ENCODE measurements around the gene PDE4D. TPM values are rescaled to one million over a fixed set of nuclear protein-coding genes. Genes with fewer than 3 reads are reported as not detected.

Gene PDE4D
- polyA plus RNA-seq, 10 donors = 28.0 to 57.2 (median 38.6) TPM

DNA sequence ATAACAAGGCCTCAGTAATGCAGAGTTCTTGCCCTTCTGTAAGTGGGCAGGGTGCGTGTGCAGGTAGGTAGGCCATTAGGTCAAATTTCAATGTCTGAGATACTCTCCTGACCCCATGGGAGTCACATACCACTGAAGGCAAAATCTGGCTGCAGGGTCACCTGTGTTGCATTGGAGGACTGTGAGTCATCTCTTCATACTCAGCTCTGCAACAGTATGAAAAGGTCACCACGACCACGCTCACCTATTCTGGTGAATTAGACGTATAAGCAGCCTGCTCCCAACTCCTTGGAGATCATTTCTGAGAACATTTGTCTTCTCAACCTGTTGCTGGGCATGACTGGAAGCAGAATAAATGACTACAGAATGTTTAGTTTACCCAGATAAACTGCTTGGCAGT, 599.8 kb downstream of the PDE4D start:
- DNase-seq = no peak

DNA sequence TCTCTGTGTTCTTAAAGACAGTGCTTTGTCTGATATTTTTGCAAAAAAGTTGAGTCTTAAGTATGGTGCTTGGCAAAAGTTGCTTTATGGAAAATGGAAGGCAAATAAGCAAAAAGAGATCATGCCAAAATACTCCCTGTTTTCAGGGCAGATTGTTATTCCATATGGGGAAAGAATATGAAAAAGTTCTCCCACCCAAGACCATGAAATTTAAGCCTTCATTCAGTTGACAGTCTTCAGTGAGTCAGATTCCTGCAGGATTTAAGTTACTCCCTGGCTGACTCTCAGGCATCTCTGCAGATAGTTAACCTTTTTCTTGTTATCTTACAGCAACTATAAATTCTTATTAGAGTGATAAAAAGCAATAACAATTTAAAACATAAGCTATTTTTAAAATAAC, 601.6 kb downstream of the PDE4D start:
- DNase-seq = peak in 1 of 3 donors; percentile 48

DNA sequence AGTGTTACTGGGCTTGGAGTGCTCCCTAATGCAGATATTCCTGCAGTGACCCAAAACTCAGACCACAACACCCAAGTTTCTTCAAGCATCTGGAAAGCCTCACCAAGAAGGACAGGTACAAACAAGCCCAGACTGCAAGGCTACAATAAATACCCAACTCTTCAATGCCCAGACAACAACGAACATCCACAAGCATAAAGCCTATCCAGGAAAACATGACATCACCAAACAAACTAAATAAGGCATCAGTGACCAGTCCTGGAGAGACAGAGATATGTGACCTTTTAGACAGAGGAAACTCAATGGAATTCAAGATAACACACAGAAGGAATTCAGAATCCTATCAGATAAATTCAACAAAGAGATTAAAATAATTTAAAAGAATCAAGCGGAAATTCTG, 605.6 kb downstream of the PDE4D start:
- no peak for DNase-seq

DNA sequence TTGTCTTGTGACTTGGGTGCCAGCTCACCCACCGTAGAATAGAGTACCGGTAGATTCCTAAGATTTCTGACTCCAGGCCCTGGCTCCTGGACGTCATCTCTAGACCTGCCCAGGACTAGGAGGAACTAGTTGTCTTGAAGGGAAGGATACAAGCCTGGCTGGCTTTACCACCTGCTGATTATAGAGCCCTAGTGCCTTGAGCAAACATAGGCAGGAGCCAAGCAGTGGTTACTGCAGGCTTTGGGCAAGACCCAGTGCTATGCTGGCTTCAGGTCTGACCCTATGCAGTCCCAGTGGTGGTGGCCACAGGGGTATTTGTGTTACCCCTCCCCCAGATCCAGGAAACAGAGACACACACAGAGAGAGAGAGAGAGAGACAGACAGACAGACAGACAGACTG, 606.2 kb downstream of the PDE4D start:
- no peak for DNase-seq

DNA sequence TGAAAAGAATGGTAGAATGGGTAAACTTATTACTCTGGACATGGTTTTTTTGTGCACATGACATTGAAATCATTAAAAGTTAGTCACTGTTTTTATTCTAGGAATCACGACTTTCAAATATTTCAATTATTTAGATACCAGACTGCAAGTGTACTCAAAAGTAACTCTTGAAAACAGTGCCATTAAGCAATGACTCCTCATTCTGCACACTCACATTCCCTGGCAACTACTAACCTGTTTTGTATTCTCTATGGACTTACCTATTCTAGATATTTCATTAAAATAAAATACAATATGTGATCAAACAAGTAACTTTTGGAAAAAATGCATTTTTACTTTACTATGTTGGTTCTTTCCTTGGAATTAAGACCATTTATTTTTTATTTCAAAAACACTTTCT, 607.0 kb downstream of the PDE4D start:
- no peak for DNase-seq

DNA sequence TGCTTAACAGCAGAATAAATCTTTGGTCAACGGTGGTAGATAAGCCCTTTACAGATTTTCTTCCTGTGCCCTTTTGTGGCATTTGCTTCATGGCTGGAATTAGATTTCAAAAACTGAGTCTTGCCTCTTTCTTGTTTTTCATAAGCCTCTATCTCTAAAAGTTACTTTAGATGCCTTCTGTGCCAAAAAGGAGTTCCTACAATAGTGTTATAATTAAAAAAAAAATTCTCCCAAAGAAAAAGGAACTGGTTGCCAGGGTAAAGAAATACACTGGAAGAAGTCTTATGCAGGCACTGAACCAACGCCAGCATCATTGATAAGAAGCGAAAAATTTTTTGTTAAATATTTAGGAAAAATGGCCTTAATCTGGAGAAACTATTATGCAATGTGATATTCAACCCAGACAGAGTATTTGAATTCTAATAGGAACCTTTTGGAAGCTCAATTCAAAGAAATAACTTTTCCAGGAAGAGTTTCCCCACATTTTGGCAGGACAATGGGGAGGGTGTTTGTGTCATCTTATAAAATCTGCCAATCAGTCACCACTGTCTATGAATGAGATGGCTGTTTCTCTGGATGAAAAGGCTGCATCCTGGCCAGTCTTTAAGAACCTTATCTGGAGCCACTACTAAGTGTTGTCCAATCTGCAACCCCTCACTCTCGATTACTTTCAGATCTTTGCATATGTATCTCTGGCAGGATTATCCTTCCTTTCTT, 608.1 kb downstream of the PDE4D start:
- no peak for DNase-seq

DNA sequence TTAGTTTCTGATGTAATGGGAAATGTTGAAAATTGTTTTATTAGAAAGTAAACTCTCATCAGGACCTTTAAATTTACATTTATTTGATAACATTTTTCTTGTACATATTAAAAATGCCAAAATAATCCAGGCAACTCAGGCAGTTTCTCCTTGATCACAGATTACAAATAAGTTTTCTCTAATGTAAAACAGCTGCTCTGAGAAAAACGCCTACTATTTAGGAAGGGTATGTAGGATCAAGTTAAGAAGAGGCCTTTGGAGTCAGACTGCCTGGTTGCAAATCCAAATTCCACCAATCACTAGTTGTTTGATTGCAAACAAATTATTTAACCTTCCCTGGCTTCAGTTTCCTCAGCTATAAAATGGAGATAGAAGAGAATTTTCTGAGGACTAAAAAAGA, 610.8 kb downstream of the PDE4D start:
- DNase-seq = no peak

DNA sequence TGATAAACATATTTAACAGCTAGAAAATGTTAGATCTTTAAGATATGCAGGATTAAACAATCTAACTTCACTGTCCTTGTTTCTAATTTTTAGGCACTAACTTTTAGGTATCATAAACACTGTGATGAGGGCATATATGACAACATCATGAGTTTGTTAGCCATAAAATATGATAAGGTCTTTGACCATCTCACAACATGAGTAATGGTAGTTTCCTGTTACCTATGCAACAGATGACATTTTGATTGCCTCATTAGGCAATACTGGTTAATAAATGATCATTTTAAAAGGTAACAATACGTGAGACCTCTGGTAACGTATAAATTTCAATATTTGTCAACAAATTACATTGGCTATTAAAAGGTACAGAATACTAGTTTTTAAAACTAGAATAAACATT, 613.5 kb downstream of the PDE4D start:
- no peak for DNase-seq

DNA sequence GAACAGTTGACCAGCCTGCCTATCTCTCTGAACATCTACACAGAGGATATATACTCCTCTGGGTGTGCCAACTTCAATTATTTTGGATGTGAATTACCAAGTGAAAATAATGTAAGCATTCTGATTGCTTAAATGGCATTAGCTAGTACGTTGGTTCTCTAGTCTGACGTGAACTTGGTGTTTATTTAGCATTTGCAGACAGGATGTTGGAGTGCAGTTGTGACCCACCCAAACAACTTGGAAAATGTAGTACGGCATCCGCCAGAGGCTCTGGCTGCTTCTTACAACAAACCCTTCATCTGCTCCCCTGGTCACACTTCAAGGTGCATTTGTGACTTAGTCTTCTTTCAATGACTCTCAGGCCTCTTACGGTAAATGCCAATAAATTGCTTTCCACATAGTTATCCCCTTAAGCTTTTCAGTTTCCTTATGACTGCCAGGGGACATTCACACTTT, 616.6 kb downstream of the PDE4D start:
- DNase-seq = peak in 2 of 3 donors; percentile 54 to 81

DNA sequence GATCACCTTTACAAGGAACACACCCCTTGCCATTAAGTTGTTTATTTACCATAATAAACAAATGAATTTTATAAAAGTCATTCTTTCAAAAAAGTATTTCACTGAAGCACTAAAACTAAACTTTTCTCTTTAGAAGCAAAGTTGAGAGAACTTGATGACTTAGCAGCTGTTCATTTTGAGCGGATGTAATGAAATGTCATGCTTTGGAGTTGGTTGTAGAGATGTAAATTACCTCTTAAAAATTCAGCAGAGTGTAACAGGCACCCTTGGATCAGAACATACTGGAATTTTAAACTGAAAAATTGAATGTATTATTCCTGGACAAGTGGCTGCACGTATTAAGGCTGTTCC, 617.2 kb downstream of the PDE4D start:
- no peak for DNase-seq

DNA sequence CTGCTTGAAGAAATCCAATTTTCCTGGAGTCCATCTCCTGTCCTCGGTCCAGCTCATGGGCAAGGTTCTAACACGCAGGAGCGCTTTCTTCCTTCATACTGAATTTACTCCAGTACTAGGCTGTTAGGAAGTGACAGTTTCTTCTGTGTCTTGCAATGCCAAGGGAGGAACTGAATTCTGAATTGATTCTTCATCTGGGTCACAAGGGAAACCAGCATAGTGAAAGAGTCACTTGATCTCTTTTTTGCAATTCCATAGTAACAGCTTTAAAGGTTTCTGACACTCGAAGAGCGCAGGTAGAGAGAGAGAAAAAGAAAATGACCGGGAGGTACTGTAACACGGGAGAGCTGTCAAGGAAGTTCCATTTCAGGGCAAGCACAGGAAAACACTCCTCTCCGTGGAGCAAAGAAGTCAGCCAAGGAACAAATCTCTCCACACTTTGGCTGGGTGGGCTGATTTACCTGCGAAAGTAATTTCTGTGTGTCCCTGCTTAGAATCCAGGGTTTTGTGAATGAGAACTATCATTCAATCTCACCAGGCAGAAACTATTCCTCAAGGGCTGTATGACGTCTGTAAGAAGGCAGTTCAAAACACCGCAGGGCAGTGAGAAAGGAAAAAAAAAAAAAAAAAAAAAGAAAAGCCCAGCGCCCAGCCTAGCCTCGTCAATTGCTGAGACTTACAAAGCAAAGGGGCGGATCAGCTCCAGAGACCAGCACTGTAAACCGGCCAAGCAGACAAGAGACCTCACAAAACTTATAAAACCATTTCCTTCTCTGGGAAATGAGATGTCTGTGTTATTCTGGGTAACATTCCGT, 617.8 kb downstream of the PDE4D start:
- DNase-seq = peak; percentile 62 to 90 (median 80)

DNA sequence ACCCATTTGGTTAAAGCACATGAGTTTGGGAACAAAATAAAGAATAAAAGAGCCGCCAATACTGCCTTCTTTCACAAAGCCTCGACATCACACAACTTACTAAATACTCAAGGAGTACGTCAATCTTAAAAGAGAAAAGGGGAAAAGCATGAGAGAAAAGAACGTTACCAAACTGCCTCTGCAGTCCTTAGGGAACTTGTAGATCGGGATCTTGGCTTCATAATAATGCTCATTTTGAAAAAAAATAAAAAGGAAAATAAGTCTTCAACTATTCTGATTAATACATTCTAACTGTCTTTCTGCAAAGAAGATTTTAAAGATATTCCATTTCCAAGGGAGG, 618.4 kb downstream of the PDE4D start:
- DNase-seq = peak in 1 of 3 donors; percentile 36

DNA sequence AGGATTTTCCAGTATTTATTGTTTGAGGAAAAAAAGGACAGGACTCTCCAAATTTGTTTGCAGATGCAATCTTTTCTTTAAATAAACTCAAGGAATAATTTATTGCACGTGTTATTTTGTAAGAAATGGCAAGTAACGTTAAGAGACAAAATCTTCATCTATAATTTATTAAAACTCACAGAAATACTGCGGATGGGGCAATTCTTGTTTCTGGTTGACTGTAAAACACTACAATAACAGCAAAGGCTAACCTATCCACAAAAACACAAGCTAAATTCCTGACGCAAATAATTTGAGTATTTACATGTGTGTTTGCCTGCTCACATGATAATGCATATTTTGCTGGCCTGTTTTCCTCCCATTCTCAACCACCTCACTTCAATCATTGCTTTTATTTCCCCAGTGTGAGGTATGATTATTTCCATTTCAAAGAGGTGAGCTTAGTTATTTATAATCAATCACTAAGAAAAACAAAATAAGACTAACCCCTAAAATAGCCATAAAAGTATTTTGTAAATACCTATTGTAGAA, 619.4 kb downstream of the PDE4D start:
- DNase-seq = peak in 1 of 3 donors; percentile 52

DNA sequence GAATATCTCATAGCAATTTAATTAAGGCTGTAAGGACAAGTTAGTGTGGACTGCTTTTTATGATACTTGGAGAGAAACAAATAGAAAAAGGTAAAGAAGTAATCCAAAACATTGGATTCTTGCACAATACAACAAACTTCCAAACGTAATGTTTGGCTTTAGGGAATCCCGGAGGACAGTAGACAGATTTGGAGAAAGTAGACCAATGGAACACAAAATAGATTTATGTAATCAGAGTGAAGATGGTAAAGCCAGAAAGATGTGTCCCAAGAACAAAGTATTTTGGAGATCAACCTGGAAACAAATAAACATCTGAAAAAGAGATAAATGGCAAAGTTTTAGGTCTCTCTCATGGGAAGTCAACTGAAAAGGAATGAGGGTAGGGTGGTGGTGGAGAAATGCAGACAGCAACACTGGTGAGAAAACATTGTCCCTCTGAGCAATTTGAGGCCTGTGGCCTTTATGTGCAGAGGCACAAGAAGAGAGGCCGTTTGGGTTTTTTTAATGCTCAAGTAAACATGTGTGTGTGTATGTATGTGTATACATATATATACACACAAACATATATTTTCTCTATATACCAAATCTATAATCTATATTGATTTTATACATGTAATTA, 620.6 kb downstream of the PDE4D start:
- peak in 1 of 3 donors; percentile 76 for DNase-seq

DNA sequence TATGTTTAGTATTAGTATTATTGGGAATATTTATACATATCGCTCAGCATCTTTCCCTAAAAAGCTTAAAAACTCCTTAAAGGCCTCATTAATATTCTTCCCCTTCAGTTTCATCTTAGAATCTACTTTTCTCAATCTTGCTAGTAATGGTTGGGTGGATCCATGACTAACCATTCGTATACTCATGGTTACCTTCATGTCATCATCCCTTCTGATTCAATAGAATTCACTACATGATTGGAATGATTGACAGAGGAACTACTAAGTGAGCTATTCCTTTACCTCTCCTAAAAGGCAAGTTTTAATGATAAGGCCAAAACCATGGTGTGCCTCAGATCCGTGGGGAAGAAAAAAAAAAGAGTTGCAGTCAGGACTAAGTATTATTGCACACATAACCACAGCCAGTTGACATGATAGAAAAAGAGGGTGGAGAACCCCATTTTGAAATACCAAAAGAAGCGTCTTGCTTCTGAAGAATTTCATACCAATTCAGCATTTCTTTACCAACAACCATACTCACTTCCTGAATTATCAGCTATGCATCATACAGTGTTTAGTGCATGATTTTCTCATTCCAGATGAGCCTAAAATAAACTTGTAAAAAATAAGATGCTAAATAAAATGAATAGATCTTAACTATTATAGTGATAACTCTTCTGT, 624.6 kb downstream of the PDE4D start:
- DNase-seq = no peak

DNA sequence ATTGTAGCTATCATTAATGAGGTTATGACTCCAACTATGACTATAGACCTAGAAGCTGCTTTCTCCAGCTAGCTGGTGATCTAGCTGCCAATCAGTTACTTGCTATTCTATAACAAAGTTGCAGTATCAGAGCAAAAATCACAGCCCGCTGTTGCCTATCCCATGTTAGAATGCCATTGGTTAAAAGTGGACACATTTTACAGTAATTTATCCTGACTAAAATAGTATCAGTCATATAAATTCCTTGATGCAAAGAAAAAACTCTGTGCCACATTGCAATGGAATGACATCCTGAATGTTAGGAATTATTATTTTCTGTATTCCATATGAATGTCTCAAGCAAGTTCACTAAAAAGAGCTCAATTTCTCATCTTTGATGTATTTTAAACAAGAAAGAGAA, 626.5 kb downstream of the PDE4D start:
- DNase-seq = no peak

DNA sequence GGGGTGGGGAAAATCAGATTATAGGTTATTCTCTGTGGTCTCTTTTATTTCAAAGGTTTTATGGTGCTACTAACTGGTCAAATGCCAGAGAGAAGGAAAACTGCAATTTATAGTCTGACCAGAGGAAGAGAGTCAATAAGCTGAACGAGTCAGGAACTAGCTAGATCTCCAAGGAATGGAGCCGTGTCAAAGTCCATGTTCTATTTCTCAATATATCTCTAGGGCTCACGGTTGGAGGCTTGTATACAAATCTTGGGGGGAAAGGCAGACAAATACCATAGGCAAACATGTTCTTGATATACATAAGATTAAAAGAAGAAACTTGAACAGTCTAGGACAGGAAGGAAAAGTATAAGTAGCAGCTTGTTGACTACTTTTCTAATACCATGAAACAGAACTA, 627.1 kb downstream of the PDE4D start:
- no peak for DNase-seq

DNA sequence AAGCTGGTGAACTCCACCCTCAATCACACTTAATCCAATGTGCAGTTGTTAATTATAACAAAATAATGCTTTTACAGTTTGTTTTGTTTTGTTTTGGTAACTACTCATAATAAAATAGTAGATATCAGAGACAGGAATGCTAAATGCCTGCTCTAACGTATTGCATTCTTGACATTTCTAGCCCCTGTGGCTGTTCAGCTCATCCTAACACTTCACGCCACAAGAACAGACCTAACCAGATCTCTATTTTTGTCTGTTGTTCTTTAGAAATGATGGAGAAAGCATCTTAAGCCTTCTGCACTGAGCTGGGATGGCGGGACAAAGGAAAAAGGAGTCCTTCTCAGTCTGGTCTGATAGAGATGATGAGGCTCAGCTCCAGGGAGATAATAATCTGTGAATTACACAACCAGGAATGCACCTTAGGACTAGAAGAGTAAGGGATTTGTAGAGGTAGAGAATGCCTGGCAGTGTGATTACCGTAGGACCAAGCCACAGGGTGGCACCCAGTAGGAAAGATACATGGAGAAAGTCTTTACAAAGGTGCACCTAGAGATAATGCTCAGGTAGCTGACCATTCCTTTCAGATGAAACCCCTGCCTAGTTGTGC, 628.8 kb downstream of the PDE4D start:
- DNase-seq = no peak

DNA sequence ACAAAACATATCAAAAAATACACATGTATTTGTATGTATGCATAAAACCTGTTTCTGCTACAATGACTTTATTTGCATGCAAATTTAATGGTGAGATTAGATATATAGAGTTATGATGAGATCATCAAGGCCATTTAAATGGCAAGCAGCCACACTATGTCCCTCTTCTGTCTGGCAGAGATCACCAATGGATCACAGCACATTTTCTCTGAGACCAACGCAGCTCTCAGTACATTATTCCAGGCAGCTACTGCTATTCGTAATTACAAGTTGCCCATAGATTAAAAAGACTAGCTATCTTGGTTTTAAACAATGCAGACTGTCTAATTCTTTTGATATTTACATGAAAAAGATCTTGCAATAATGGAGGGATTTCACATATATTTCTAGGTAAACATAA, 629.5 kb downstream of the PDE4D start:
- no peak for DNase-seq

DNA sequence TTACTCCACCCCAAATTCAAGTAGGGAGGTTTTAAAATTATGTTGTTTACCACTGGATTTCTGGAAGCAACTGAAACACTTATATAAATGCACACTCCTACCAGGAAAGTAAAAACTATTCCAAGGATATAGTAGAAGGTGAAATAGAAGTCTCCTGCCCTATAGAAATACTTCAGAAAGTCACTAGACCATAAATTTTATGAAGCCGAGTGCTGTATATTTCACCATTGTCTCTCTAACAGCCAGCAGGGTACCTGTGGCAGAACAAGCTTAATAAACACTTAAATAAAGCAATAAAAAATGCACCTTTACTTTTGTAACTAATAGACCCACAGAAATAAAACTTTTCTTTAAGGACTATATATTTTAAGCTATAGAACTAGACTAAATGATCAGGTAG, 631.6 kb downstream of the PDE4D start:
- DNase-seq = no peak

DNA sequence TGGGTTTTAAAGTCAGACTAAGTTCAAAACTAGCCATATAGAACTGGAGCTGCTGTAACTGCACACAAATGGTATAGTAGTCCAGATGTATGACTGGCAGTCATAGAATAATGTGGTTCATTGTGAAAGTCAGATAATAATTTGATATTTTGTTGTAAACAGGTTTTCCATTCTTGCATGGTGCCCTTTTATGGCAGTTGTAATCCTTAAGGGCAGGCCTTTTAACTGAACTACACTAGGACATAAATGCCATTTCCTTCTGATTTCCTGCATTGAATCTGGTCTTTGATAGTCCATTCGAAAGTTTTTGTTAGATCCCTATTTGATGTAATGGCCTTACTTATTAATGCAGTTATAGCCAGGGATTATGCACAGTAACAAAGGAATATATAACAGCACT, 632.6 kb downstream of the PDE4D start:
- DNase-seq = no peak

DNA sequence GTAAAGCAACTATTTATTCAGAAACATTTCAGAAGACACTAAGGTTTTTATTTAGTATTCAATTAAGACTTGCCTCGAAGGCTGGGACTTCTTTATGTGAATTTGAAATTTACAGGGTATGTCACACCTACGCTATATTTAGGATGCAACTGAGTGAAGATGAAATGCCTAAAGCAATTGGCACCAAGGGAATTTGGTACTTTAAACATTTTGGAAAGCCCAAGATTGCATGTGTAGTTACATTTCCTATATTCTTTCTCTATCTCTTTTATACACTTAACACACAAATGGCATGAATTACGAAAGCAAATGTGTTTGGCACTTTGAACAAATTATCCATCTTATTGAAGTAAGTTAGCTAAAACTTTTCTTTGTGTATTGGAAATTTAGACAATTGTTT, 633.3 kb downstream of the PDE4D start:
- DNase-seq = no peak

Measured in muscle of back (tissue), 11 donors.